HG02943 (cell line): ENCODE results near the gene SEMA4B.
A peak's percentile ranks its signal among the peaks of the same experiment; 100 is the strongest.
"Not testable (repeated sequence)": the region's sequence is repeated elsewhere in the genome, so short reads cannot be mapped to it uniquely, and the experiment has no call there.

Experiments used
- ATAC-seq: cut with Tn5 transposase; IDR thresholded peaks from one replicate; pipeline ENCODE4 v1.9.1; 2021; ENCODE audit warnings: mild to moderate bottlenecking, low read depth, moderate library complexity; ENCODE audit not compliant: unreplicated experiment

SEMA4B gene

DNA sequence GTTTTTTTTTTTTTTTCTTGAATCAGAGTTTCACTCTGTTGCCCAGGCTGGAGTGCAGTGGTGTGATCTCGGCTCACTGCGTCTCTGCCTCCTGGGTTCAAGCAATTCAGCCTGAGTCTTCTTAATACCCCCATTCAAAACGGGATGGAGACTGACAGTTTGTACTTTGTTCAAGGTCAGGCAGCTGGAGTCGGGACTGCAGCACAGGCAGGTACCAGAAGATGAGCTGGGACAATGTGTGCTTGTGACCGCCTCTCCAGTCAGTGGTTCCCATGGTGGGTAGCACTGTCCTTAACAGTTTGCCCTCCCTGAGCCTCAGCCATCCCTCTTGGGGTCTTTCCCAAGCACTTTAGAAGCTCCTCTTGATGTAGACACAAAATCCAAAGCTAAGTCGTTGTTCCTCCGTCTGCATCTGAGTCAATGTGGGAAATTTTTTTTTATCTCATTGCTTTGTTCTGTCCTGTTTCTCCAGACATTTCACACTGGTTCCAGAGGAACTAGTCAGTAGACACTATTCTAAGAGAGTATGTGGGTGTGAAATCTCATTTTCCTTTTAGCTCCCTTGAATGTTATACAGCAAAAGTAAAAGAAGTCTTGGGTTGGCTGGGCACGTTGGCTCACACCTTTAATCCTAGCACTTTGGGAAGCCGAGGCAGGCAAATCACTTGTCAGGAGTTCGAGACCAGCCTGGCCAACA is 43.0 kb downstream of the SEMA4B start:
- no peak for ATAC-seq

DNA sequence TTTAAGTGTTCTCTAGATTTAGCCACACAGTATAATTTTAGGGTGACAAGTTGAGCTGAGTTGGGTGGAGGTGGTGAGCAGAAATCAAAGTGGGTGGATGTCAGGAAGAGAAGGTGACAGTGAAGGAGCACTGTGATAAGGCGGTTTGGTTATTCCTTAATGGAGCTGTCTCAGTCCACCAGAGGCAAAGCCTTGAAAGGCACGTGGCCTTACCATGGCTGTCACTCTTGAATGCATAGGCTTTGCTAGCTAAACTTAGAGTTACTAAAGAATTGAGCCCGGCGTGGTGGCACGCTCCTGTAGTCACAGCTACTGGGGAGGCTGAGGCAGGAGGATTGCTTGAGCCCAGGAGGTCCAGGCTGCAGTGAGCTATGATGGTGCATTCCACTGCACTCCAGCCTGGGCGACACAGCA is 47.7 kb downstream of the SEMA4B start:
- no peak for ATAC-seq

DNA sequence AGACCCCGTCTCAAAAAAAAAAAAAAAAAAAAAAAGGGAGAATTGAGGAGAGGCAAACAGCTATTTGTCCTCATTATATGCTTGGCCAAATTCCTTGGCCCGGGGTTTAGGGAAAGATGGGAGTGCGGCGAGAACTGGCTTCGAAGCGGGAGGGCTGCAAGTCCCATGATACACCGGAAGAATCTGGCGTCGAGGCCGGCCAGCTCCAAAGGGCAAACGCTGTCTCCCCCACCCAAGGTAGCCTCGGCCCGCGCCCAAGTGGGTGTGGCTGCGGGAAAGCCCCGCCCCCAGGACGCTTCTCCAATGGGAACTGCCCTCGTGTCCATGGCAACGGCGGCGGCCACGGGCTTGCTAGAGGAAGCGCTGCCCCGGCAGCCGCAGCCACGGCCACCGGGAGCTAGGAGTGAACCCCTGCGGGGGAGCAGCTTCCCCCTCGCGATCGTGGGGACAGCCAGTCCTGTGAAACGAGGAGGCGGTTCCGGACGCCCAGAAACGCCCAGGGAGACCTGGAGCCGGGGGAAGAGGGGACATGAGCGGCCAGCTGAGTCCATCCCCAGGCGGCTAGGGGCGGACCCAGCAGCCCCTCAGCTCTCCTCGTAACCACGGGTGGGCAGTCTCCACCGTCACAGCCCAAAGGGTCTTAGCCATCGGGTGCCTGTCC is 48.2 kb downstream of the SEMA4B start, which contains the start of gene TTLL13:
Gene TTLL13 (plus strand): TSS at position 354 of the 661 bp plus-strand sequence. CDS start 1,075 bp downstream, outside the sequence.
- ATAC-seq = no peak

DNA sequence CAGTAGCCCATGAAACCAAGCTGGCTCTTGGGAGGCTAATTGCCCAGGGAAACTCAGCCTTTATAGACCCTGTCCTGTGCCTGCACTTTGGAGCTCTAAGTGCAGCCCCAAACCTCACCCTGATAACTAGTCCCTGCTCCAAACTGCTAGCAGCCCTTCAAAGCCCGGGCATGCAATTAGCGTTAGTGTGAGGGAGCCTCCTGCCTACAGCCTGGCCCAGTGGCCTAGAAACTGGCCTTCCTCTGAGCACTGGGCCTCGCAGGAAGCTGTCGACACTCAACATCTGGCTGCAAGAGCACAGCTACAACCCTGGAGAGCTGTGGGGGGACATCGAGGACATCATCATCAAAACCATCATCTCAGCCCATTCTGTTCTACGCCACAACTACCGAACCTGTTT is 56.6 kb downstream of the SEMA4B start:
- ATAC-seq = no peak

DNA sequence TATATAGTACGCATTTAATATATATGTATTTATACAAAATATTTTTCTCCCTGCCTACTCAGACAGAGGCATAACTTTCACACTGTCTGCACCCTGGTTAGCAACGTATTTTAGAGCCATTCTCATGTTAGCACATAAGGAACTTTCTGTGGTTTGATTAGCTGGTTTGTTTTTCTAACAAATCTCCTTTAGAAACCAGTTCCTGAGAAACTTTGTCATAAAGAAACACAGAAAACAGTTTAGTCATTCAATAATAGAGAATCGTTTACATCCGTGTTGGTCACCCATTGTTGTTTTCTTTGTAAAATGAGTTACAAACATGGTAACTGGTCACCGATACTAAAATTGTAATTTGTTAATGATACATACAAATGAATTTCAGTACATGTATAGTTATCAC is 58.4 kb downstream of the SEMA4B start:
- ATAC-seq = peak; percentile 74

DNA sequence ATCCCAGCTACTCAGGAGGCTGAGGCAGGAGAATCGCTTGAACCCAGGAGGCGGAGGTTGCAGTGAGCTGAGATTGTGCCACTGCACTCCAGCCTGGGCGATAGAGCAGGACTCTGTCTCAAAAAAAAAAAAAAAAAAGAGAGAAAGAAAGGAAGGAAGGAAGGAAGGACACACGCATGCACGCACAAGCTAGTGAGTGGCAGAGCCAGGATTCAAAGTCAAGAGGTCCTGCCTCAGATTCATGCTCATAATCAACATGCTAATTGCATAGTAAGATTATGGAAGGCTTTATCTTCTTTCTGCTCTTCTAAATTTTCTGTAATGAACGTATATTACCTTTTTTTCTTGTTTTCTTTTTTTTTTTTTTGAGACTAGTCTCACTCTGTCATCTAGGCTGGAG is 59.6 kb downstream of the SEMA4B start:
- not testable (repeated sequence) for ATAC-seq

DNA sequence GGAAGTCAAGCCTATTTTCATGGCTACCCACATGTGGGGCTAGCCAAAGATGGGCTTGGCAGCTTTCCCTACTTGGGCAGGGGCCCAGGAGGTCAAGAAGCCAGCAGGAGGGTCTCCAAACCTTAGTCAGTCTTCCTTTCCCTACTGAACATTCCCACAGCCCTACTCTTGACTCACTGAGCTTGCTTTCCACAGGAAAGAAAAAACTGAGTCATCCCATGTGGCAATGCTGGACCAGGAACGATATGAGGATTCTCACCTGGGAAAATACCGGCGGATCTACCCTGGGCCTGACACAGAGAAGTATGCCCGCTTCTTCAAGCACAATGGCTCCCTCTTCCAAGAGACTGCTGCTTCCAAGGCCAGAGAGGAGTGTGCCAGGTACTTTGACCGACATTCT is 60.7 kb downstream of the SEMA4B start:
- no peak for ATAC-seq

DNA sequence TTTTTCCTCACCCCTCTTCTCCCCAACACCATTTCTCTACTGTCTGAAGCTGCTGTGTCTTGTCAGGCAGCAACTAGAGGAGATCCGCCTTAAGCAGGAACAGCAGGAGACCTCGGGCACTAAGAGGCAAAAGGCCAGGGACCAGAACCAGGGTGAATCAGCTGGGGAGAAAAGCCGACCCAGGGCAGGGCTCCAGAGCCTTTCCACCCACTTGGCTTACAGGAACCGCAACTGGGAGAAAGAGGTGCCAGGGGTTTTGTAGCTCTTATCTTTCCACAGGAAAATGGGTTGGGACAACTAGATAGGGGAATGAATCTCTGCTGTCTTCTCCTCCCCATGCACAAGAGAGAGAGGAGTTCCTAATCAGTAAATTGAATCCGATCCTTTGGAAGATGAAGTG is 61.3 kb downstream of the SEMA4B start:
- ATAC-seq = no peak

DNA sequence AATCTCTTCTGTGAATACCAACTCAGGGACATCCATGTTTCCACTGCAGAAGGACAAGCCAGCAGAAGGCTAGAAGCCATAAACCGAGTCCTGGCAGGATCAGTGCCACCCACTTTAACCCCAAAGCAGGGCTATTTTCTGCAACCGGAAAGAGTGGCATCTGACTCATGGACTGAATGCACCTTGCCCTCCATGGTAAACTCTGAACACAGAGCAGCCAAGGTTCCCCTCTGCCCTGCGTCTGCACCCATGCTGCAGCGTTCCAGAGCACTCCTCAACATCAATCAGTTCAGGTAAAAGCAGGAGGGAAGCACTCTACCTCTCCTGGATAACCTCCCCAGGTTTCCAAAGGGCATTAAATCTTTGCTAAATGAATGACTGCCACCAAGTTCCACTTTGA is 63.5 kb downstream of the SEMA4B start:
- peak; percentile 4 for ATAC-seq

DNA sequence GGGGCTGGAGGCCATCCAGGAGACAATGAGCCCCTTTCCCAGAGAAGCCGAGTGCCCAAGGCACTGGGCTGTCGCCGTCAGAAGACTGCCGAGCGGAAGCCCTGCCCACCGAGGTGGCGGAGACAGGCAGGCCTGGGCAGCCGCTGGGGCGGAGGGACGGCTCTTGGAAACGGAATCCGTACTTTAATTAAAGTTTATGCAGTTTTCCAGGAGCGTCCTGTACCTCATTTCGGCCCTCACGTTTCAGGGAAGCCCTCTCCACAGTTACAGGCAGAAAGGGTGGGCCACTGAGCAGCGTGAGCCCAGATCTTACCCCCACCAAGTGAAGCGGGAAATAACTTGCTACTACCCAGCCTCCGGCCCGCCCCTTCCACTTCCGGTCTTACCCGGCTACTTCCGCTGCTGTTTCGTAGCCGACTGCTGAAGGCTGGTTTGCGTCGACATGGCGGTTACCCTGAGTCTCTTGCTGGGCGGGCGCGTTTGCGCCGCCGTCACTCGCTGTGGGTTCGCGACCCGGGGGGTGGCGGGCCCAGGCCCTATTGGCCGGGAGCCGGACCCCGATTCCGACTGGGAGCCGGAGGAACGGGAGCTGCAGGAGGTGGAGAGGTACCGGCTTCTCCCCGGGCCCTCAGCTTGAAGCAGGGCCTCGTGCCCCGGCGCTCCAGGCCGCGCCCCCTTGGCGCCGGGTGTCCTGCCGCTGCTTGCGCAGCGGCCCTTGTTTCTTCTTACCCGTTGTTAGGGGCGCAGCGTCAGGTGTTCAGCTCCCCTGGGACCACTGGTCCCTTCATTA is 64.3 kb downstream of the SEMA4B start, which contains the start of gene NGRN:
Gene NGRN (plus strand): TSS at position 402 of the 790 bp plus-strand sequence. CDS start 41 bp downstream, at position 443.
- ATAC-seq = peak; percentile 91

DNA sequence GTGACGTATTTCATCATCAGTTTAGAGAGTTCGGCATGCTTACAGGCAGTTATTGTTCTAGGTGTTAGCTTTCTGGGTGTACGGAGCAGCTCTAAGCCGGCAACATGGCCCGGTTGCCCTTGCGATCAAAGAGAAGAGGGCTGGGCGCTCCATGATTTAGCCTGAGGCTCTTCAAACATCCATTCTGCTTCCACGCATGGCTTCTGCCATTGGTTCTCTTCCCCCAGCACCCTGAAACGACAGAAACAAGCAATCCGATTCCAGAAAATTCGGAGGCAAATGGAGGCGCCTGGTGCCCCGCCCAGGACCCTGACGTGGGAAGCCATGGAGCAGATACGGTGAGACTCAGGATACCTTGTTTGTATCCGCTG is 64.9 kb downstream of the SEMA4B start:
- no peak for ATAC-seq

DNA sequence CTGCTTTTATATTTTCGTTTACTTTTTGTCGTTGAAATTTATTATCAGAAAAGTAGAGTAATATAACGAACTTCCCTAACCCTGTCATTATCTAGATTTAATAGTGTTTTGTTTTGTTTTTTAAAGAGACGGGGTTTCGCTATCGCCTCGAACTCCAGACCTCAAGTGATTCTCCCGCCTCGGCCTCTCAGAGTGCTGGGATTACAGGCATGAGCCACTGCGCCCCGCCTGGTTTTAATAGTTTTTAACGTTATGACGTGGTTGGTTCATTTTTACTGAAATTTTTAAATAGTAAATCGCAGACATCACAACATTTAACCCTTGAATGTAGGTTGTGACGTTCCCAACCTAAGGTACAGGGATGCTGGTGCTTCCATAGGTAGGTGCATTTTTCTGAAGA is 65.4 kb downstream of the SEMA4B start:
- ATAC-seq = no peak

DNA sequence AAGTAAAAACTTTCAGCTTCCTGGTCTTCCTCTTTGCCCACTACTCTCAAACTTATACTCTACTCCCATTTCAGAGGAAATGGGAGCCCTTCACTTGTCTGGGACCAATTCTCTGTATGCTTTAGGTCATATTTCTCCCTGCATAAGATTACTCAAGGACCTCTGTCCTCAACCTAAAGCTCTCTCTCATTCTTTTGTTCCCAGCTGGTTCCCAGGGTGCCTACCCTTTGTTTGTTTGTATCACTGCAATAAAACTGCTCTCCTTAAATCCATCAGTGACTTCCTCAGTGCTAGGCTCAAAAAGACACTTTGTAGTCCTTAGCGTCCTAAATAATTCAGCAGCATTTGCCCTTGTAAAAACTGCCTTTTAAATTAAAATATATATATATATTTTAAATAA is 67.3 kb downstream of the SEMA4B start:
- no peak for ATAC-seq

DNA sequence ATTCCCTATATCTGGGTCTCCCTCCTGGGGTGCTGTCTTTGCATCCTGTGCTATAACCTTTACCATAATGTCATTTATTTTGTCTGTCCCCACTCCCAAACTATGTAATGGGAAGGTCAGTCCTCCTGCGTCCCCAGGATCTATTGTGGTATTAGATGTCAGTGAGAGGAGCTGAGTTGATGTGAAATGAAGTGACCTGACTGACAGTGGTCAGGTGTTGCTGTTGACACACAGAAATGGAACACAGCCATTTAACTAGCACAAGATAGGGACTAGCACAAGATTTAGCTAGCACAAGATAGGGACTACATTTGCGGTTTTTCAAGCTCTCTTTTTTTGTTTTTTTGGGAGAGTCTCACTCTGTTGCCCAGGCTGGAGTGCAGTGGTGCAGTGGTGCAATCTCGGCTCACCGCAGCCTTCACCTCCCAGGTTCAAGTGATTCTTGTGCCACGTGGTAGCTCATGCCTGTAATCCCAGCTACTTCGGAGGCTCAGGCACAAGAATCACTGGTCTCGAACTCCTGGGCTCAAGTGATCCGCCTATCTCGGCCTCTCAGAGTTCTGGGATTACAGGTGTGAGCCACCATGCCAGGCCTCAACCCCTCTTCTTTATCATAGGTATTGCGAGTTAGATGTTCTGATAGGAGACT is 69.5 kb downstream of the SEMA4B start:
- no peak for ATAC-seq

DNA sequence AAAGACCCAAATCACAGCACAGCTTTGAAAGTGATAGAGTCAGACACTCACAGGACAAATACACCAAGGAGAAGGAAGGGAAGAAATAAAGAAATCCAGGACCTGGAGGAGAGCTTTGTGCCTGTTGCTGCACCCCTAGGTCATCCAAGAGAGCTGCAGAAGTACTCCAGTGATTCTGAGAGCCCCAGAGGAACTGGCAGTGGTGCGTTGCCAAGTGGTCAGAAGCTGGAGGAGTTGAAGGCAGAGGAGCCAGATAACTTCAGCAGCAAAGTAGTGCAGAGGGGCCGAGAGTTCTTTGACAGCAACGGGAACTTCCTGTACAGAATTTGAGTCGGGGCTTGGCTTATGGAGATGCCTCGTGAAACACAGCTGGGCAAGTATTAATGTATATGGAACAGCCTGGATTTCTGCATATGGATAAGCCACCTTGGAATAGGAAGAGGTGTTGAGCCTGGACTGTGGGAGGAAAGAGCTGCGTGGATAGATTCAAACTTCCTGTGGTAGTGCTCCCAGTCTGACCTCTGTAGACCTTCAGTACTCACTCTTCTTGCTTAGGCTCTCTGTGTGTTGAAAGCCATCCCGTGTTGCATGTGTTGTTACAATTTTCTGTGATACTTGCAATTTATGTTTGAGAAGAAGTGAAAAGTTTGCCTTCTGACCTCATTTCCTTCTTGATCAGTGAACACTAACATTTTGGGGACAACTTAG is 70.5 kb downstream of the SEMA4B start:
- ATAC-seq = no peak

DNA sequence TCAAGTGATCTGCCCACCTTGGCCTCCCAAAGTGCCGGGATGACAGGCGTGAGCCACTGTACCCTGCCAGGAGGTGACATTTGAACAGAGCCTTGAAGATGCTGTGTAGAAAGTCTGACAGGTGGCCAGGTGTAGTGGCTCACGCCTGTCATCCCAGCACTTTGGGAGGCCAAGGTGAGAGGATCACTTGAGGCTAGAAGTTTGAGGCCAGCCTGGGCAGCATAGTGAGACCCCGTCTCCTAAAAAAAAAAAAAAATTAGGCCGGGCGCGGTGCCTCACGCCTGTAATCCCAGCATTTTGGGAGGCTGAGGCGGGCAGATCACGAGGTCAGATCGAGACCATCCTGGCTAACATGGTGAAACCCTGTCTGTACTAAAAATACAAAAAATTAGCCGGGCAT is 77.3 kb downstream of the SEMA4B start:
- ATAC-seq = not testable (repeated sequence)
